RWPE2 (cell line): Measurements from ENCODE around the gene FANCC.
A peak's percentile ranks its signal among the peaks of the same experiment; 100 is the strongest.

Source experiments
- ATAC-seq: fragments of 200-7000 bp; cut with Tn5 transposase; 3 replicates; pipeline ENCODE4 v1.9.1; 2021; ENCODE audit warnings: low read depth
- DNase-seq: peaks from one replicate; pipeline ENCODE4 v3.0.0-alpha.2; 2020; ENCODE audit warnings: low spot score
- H3K27ac ChIP-seq: fragments of 450-650 bp; 2 replicates; pipeline ENCODE4 v1.5.1; 2017; ENCODE audit warnings: mild to moderate bottlenecking; ENCODE audit not compliant: poor library complexity, severe bottlenecking
- H3K27me3 ChIP-seq: fragments of 250-450 bp; sonication (Bioruptor Pico); 2 replicates; pipeline ENCODE4 v1.5.1; 2021; ENCODE audit warnings: mild to moderate bottlenecking, moderate library complexity; ENCODE audit not compliant: insufficient read depth, poor library complexity, severe bottlenecking
- H3K36me3 ChIP-seq: fragments of 250-450 bp; sonication (Bioruptor Pico); 2 replicates; pipeline ENCODE4 v1.5.1; 2020; ENCODE audit warnings: low read depth, mild to moderate bottlenecking, moderate library complexity
- H3K4me1 ChIP-seq: fragments of 250-450 bp; sonication (Bioruptor Pico); 2 replicates; pipeline ENCODE4 v1.5.1; 2021; ENCODE audit warnings: mild to moderate bottlenecking, moderate library complexity; ENCODE audit not compliant: insufficient read depth, poor library complexity, severe bottlenecking
- H3K4me3 ChIP-seq: fragments of 250-450 bp; sonication (Bioruptor Pico); 2 replicates; pipeline ENCODE4 v1.5.1; 2021; ENCODE audit warnings: mild to moderate bottlenecking, moderate library complexity; ENCODE audit not compliant: severe bottlenecking
- H3K9me3 ChIP-seq: fragments of 250-450 bp; sonication (Bioruptor Pico); 2 replicates; pipeline ENCODE4 v1.5.1; 2021; ENCODE audit warnings: mild to moderate bottlenecking, moderate library complexity; ENCODE audit not compliant: severe bottlenecking
- TF ChIP-seq, protein P1 (sequence below): fragments of 450-650 bp; IDR thresholded peaks from one replicate; pipeline ENCODE4 v1.5.1; 2017; ENCODE audit warnings: mild to moderate bottlenecking, moderate library complexity; ENCODE audit not compliant: poor library complexity, severe bottlenecking

FANCC gene

DNA sequence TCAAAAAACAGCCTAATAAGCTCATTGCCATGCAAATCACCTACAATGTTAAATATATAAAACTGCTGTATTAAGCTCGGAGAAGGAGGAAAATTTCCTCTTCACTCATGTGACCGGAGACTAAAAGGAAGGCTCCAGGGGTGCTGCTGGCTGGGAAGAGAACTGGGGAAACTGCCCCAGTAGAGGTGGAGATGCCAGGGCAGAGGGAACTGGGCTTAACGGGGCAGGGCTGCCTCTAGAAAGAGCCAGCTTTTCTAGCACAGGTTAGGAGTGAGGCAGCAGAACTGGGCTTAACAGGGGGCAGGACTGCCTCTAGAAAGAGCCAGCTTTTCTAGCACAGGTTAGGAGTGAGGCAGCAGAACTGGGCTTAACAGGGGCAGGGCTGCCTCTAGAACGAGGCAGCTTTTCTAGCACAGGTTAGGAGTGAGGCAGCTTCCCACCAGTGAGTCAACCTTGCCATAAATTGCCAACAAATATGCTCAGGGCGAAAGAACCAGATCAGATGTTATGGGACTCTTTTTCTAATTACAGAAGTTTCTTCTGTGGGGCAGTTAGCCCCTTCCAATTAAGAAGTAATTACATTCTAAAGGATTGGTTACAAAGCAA is 115.3 kb downstream of the FANCC start:
- Histone ChIP-seq H3K27ac (no peak overlapping the region), H3K9me3 (no peaks in the 10 kb centered on the region), H3K4me3 (no peak overlapping the region), H3K36me3 (no peaks in the 10 kb centered on the region), H3K4me1 (peaks cover 10% of the 10 kb centered on the region), H3K27me3 (no peaks in the 10 kb centered on the region)
- no peak for DNase-seq
- TF ChIP-seq, protein P1, sequence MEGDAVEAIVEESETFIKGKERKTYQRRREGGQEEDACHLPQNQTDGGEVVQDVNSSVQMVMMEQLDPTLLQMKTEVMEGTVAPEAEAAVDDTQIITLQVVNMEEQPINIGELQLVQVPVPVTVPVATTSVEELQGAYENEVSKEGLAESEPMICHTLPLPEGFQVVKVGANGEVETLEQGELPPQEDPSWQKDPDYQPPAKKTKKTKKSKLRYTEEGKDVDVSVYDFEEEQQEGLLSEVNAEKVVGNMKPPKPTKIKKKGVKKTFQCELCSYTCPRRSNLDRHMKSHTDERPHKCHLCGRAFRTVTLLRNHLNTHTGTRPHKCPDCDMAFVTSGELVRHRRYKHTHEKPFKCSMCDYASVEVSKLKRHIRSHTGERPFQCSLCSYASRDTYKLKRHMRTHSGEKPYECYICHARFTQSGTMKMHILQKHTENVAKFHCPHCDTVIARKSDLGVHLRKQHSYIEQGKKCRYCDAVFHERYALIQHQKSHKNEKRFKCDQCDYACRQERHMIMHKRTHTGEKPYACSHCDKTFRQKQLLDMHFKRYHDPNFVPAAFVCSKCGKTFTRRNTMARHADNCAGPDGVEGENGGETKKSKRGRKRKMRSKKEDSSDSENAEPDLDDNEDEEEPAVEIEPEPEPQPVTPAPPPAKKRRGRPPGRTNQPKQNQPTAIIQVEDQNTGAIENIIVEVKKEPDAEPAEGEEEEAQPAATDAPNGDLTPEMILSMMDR = no peak
- ATAC-seq = peak; percentile 56; the same call in 2 of the 3 replicates

DNA sequence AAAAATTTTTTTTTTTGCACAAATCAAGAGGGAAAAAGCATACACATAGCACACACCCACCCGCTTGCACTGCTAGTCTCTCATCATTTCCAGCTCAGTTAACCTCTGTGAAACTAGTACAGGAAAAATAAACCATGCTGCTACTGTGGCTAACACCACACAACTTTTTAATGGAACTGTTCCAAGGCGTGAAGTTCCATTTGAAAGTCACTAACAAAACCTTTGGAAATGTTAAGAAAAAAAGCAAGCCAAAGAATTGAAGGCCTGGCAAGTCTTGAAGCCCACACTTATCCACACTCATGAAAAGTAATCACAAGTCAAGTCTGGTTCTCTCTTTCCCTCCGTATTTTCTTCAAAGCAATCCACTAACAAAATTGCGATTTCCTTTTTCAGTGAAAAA is 116.3 kb downstream of the FANCC start:
- Histone ChIP-seq H3K4me3 (no peak overlapping the region), H3K4me1 (peaks cover 10% of the 10 kb centered on the region), H3K27ac (no peak overlapping the region), H3K9me3 (no peaks in the 10 kb centered on the region), H3K27me3 (no peaks in the 10 kb centered on the region), H3K36me3 (no peaks in the 10 kb centered on the region)
- ATAC-seq (no peak), DNase-seq (no peak)
- TF ChIP-seq, protein P1 = no peak

DNA sequence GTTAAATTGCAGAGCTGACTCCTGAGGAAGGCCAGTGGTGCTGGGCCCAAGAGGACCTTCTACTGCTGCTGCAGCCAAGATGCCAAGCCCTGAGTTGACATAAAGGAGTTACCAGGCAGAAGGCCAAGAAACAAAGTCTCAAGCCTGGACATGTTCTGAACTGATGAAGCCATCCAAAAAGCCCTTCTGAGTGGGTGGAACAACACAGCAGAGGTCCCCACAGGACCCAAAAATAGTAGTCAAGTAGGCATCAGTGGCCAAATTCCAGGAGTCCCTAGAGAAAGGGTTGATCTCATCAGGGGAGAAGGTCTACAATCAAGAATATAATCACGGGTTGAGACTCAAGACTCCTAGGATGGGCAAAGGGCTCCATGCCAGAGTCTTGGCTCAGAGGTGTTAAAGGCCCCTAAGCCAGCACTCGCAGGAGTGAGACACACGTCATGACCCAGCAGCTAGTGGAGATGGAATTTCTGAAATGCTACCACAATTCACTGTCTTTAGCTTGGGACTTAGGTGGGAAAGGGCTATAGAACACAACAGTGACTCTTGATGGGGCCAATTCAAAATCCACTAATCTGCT is 119.7 kb downstream of the FANCC start:
- TF ChIP-seq, protein P1 = no peak
- Histone ChIP-seq H3K4me1 (peaks cover 10% of the 10 kb centered on the region), H3K36me3 (no peaks in the 10 kb centered on the region), H3K4me3 (no peak overlapping the region), H3K9me3 (no peaks in the 10 kb centered on the region), H3K27ac (no peak overlapping the region), H3K27me3 (no peaks in the 10 kb centered on the region)
- ATAC-seq (peak; percentile 76), DNase-seq (no peak)

DNA sequence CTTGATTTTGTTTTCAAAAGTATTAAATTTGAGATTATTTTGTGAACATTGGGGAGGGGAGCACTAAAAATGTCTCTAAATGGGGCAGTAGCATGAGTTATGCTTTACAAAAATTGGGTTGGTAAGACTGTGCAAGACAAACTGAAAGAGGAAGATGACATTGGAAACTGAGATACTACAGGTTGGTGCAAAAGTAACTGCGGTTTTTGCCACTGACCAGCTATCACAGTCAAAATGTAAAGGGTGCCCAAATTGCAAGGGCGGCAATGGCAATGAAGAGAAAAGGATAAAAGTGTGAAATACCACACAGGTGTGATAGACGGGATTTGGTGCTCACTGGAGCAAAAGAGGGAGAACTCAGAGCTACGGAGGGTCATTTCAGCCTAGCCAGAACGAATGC is 124.0 kb downstream of the FANCC start:
- TF ChIP-seq, protein P1 = no peak
- no peaks in the 10 kb centered on the region for H3K9me3 ChIP-seq

DNA sequence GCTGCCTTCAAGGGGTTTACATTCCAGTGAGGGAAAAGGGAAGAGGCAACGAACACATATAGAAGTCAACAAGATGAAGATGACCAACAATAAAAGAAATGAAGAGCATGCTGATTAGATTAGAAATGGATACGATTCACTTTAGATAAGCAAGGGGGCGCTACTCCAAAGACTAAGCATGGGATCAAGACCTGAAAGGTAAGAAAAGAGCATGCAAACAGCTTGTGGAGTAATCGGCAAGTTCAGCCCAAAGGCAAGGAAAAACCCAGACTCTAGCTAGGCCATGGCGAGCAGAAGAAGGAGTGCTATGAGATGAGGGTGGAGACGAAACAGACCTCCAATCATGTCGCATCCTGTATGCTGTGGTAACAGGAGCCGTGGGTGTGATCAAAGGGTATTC is 124.4 kb downstream of the FANCC start:
- Histone ChIP-seq H3K4me3 (no peak overlapping the region), H3K4me1 (peaks cover 7% of the 10 kb centered on the region), H3K27ac (no peak overlapping the region), H3K36me3 (no peaks in the 10 kb centered on the region), H3K27me3 (no peaks in the 10 kb centered on the region), H3K9me3 (no peaks in the 10 kb centered on the region)
- no peak for DNase-seq
- no peak for ATAC-seq
- TF ChIP-seq, protein P1 = no peak

More for the DNA sequence above, 124.0 kb downstream of the FANCC start:
- H3K4me3 ChIP-seq = no peak overlapping the region
- ATAC-seq (no peak), DNase-seq (no peak)
- no peaks in the 10 kb centered on the region for H3K36me3 ChIP-seq
- H3K4me1 ChIP-seq = peaks cover 10% of the 10 kb centered on the region
- no peaks in the 10 kb centered on the region for H3K27me3 ChIP-seq
- no peak overlapping the region for H3K27ac ChIP-seq
